Large intestine (tissue), 3 donors: ENCODE data around the gene HIRIP3. TPM values are rescaled to one million over a fixed set of nuclear protein-coding genes. Genes with fewer than 3 reads are reported as not detected.

ENCODE experiments used
- DNase-seq, 2 donors: peaks; one replicate each; pipeline versions ENCODE4 v3.0.0 to v3.0.0-alpha.2; 2013
- H3K27ac ChIP-seq: one replicate; pipeline ENCODE4 v1.5.1; 2013; ENCODE audit warnings: low read length
- H3K27me3 ChIP-seq: 2 replicates; pipeline ENCODE4 v1.6.1; 2013; ENCODE audit warnings: low read length; ENCODE audit not compliant: control insufficient read depth, insufficient read depth
- H3K36me3 ChIP-seq: 2 replicates; pipeline ENCODE4 v1.6.1; 2013; ENCODE audit warnings: low read length; ENCODE audit not compliant: control insufficient read depth, insufficient read depth
- H3K4me1 ChIP-seq: one replicate; pipeline ENCODE4 v1.6.1; 2013; ENCODE audit warnings: low read length; ENCODE audit not compliant: control insufficient read depth, insufficient read depth
- H3K4me3 ChIP-seq: one replicate; pipeline ENCODE4 v1.5.1; 2013; ENCODE audit warnings: low read length
- H3K9me3 ChIP-seq: one replicate; pipeline ENCODE4 v1.6.1; 2013; ENCODE audit warnings: mild to moderate bottlenecking, low read depth, low read length, moderate library complexity; ENCODE audit not compliant: control insufficient read depth
- WGBS: methylation state at CpG from one replicate; pipeline ENCODE4 v1.1.5; 2013; ENCODE audit warnings: low lambda C conversion rate; ENCODE audit not compliant: insufficient coverage; 5-methylcytosine and 5-hydroxymethylcytosine counted together
- polyA plus RNA-seq: library from polyadenylated mRNA; unstranded; fragments of 120-200 nt; gene quantifications from one replicate; pipeline ENCODE4 v1.2.1, GENCODE V29; 2013

The HIRIP3 gene
- polyA plus RNA-seq, 1 donor, result 12.0 TPM

GRCh38 chr16:29996766-29997250, 1.4 kb upstream of the HIRIP3 start:
- Histone ChIP-seq H3K4me1 (peaks cover 6% of the 10 kb centered on the region), H3K27me3 (no peaks in the 10 kb centered on the region), H3K9me3 (no peaks in the 10 kb centered on the region), H3K27ac (no peak overlapping the region), H3K36me3 (peaks cover 28% of the 10 kb centered on the region), H3K4me3 (peak overlapping the region; percentile 98)
- DNase-seq, result no peak
- WGBS, result no CpG with 5 or more reads among the region's 9 CpGs

DNA sequence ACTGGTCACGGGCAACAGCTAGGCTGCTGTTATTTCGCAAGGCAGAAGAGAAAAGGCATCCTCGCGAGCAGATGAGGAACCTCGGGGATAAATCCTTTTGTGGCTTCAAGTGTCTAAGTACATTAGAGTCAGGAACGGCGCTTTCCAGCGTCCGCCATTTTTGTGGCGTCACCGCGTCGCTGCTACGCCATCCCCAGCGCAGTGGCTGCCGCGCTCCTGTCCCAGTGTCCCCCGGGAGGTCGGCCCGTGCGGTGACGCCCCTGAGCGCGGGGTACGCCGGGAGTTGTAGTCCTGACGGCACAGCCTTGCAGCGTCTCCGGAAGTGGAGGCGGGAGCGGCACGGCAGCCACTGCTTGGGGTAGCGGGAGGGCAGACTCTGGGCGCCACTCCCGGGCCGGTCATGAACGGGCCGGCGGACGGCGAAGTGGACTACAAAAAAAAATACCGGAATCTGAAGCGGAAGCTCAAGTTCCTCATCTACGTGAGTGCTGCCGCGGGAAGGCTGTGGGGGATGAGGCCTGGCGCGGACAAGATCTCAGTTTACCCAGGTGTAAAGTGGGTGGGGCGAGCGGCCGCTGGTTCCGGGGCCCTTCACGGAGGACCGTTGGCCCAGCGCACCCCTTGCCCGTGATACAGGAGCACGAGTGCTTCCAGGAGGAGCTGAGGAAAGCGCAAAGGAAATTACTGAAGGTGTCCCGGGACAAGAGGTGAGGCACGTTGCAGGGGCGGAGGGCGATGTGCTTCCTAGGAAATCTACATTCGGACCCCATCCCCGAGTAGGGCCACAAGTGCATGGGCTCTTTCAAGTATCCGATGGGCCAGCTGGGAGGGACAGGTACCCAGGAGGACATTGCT, 721 bp upstream of the HIRIP3 start, which contains the start of gene INO80E:
Gene INO80E (plus strand): TSS at position 331 of the 855 bp plus-strand sequence. CDS start 70 bp downstream, at position 401.
- Histone ChIP-seq H3K4me3 (peak within 1 kb of the TSS; percentile 98), H3K9me3 (no peaks in the 10 kb centered on the region), H3K36me3 (peaks cover 32% of the 10 kb centered on the region), H3K27ac (peak within 1 kb of the TSS; percentile 99), H3K4me1 (peaks cover 6% of the 10 kb centered on the region), H3K27me3 (no peaks in the 10 kb centered on the region)
- DNase-seq, result peak; percentile 98
- WGBS, result no CpG with 5 or more reads among the region's 65 CpGs

GRCh38 chr16:29994600-29995323, 655 bp downstream of the HIRIP3 start:
- peak overlapping the region; percentile 98 for H3K4me3 ChIP-seq
- H3K4me1 ChIP-seq, result peaks cover 9% of the 10 kb centered on the region
- no peaks in the 10 kb centered on the region for H3K27me3 ChIP-seq
- no peaks in the 10 kb centered on the region for H3K9me3 ChIP-seq
- WGBS, result no CpG with 5 or more reads among the region's 24 CpGs
- H3K27ac ChIP-seq, result peak overlapping the region; percentile 99
- peaks cover 32% of the 10 kb centered on the region for H3K36me3 ChIP-seq
- DNase-seq, result peak in 1 of 2 donors; percentile 64

GRCh38 chr16:29993903-29994599, 1.4 kb downstream of the HIRIP3 start:
- Histone ChIP-seq H3K4me3 (no peak overlapping the region), H3K4me1 (peaks cover 13% of the 10 kb centered on the region), H3K27ac (no peak overlapping the region), H3K9me3 (no peaks in the 10 kb centered on the region), H3K36me3 (peaks cover 39% of the 10 kb centered on the region), H3K27me3 (no peaks in the 10 kb centered on the region)
- no peak for DNase-seq
- WGBS, result 96% methylated on average over 6 of the region's 9 CpGs

DNA sequence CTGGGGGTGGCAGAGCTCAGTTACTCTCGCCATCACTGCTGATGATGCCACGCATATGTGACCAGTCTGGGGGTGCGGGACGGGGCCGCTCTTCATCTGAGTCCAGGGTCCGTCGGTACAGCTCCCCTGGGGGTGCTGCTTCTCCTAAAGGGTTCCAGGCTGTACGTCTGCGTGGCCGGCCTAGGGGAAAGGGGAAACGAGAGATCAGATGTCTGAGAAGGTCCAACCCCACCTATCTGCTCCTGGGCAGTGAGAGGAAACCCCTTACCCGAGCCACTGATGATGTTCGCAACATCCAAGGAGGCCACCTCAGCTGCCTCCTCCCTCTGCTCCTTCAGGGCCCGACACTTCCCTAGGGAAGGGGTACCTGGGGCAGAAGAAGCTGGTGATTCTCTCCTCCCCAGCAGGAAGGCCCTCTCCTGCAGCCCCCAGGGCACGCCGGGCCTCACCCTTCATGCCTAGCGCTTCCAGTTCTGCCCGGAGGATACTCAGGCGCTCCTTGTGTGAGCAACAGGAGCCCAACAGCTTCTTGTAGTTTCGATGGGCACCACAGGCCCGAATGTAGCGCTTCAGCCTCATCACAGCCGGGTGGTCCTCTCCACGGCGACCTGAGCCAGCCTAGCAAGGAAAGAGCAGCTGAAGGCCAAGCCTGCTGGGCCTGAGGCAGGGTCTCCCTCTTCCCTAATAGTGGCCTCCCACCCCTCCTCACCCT, 2.1 kb downstream of the HIRIP3 start:
- Histone ChIP-seq H3K4me3 (no peak overlapping the region), H3K9me3 (no peaks in the 10 kb centered on the region), H3K27me3 (no peaks in the 10 kb centered on the region), H3K36me3 (peaks cover 46% of the 10 kb centered on the region), H3K4me1 (peaks cover 13% of the 10 kb centered on the region), H3K27ac (no peak overlapping the region)
- DNase-seq, result no peak
- no CpG with 5 or more reads among the region's 25 CpGs for WGBS

DNA sequence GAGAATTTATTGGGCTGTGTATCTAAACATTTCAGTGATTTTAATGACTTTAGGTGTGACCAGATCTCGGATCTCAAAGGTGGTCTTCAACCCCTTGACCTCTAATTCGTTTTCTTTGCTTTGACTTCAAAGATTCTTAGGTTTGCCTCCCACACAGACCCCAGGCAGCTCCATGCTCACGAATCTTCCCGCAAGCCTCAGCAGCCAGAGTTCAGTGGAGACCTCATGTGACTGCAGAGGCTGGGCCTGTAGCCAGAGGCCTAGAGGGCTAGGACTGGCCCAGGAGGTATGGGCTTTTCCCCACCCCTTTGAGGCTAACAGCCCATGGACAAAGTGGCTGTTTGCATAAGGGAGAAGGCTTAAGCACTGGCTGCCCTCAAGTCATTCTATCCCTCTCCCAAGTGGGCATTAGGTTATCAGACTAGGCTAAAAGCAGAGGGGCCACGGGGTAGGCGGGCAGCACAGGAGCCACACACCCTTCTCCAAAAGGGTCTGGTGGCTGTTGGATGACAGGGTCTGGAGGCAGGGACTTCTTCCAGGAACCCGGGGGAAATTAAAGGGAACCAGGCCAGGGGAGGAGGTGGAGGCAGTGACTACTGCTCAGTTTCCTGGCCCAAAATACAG, 3.0 kb downstream of the HIRIP3 start:
- Histone ChIP-seq H3K36me3 (peaks cover 55% of the 10 kb centered on the region), H3K4me1 (peaks cover 13% of the 10 kb centered on the region), H3K4me3 (no peak overlapping the region), H3K27me3 (no peaks in the 10 kb centered on the region), H3K9me3 (no peaks in the 10 kb centered on the region), H3K27ac (no peak overlapping the region)
- WGBS, result no CpG with 5 or more reads among the region's 7 CpGs
- no peak for DNase-seq

- DNase-seq, result no peak
- H3K27ac ChIP-seq, result no peak overlapping the region
- no peaks in the 10 kb centered on the region for H3K9me3 ChIP-seq
- H3K27me3 ChIP-seq, result no peaks in the 10 kb centered on the region
- no CpG with 5 or more reads among the region's 5 CpGs for WGBS
- H3K4me3 ChIP-seq, result no peak overlapping the region
- H3K4me1 ChIP-seq, result peaks cover 13% of the 10 kb centered on the region
- H3K36me3 ChIP-seq, result peaks cover 64% of the 10 kb centered on the region
These were observed 3.9 kb downstream of the HIRIP3 start for GRCh38 chr16:29991571-29991904.

DNA sequence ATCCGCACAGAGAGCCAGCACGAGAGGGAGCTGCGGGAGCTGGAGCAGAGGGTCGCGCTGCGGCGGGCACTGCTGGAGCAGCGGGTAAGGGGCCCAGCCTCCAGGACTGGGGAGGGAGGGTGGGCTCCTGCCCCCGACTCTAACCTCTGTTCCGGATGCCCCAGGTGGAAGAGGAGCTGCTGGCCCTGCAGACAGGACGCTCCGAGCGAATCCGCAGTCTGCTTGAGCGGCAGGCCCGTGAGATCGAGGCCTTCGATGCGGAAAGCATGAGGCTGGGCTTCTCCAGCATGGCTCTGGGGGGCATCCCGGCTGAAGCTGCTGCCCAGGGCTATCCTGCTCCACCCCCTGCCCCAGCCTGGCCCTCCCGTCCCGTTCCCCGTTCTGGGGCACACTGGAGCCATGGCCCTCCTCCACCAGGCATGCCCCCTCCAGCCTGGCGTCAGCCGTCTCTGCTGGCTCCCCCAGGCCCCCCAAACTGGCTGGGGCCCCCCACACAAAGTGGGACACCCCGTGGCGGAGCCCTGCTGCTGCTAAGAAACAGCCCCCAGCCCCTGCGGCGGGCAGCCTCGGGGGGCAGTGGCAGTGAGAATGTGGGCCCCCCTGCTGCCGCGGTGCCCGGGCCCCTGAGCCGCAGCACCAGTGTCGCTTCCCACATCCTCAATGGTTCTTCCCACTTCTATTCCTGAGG, 4.4 kb downstream of the HIRIP3 start:
- H3K9me3 ChIP-seq, result no peaks in the 10 kb centered on the region
- peaks cover 69% of the 10 kb centered on the region for H3K36me3 ChIP-seq
- no CpG with 5 or more reads among the region's 35 CpGs for WGBS
- DNase-seq, result no peak
- H3K27me3 ChIP-seq, result no peaks in the 10 kb centered on the region
- H3K4me1 ChIP-seq, result peaks cover 13% of the 10 kb centered on the region
- no peak overlapping the region for H3K27ac ChIP-seq
- H3K4me3 ChIP-seq, result no peak overlapping the region

GRCh38 chr16:29990034-29990433, 5.4 kb downstream of the HIRIP3 start:
- no peak for DNase-seq
- Histone ChIP-seq H3K27ac (no peak overlapping the region), H3K4me3 (no peak overlapping the region), H3K36me3 (peaks cover 79% of the 10 kb centered on the region), H3K9me3 (no peaks in the 10 kb centered on the region), H3K4me1 (peaks cover 13% of the 10 kb centered on the region), H3K27me3 (no peaks in the 10 kb centered on the region)
- no CpG with 5 or more reads among the region's 2 CpGs for WGBS
